HFF-Myc (cell line): Measurements from ENCODE around the gene WDR37.
A peak's percentile ranks its signal among the peaks of the same experiment; 100 is the strongest.

ENCODE experiments used
- DNase-seq: peaks from one replicate; pipeline ENCODE4 v3.0.0-alpha.2; 2011; ENCODE audit warnings: low read depth; ENCODE audit errors: extremely low read depth
- H3K4me3 ChIP-seq: replicated peaks from 2 replicates; pipeline ENCODE4 v1.5.1; 2011; ENCODE audit warnings: low read depth, mild to moderate bottlenecking, control low read depth, low read length
- CTCF ChIP-seq: IDR thresholded peaks from 2 replicates; pipeline ENCODE4 v1.5.1; 2012; ENCODE audit warnings: mild to moderate bottlenecking, low read depth, low read length, control low read depth; ENCODE audit errors: missing control alignments

The WDR37 gene

GRCh38 chr10:1047937-1048336, 8.2 kb upstream of the WDR37 start:
- H3K4me3 ChIP-seq: peak overlapping the region; percentile 90
- no peak for TF ChIP-seq CTCF
- no peak for DNase-seq

- no peak for DNase-seq
- TF ChIP-seq CTCF: no peak
- H3K4me3 ChIP-seq: peak overlapping the region; percentile 90
Observed at GRCh38 chr10:1048349-1048731, 7.8 kb upstream of the WDR37 start.

- peak within 1 kb of the TSS; percentile 90 for H3K4me3 ChIP-seq
- no peak for TF ChIP-seq CTCF
- DNase-seq: peak; percentile 94
Observed at GRCh38 chr10:1048732-1049424, 7.3 kb upstream of the WDR37 start, which contains the start of gene IDI1. Gene IDI1, minus strand, starts transcription at chr10:1049119. Its CDS starts 116 bp downstream, at chr10:1049003.

- no peak for DNase-seq
- no peak for TF ChIP-seq CTCF
- peak overlapping the region; percentile 90 for H3K4me3 ChIP-seq
Observed at GRCh38 chr10:1049425-1049958, 6.7 kb upstream of the WDR37 start.

- peak overlapping the region; percentile 90 for H3K4me3 ChIP-seq
- DNase-seq: no peak
- TF ChIP-seq CTCF: no peak
Observed at GRCh38 chr10:1050145-1050544, 6.0 kb upstream of the WDR37 start.

- H3K4me3 ChIP-seq: peak overlapping the region; percentile 90
- no peak for TF ChIP-seq CTCF
- DNase-seq: no peak
Observed at GRCh38 chr10:1050554-1050953, 5.6 kb upstream of the WDR37 start.
